NCI-H1092 (cell line): ENCODE measurements around the gene CCDC87.
"Not testable (repeated sequence)": the region's sequence is repeated elsewhere in the genome, so short reads cannot be mapped to it uniquely, and the experiment has no call there.

Experiments used
- DNase-seq: peaks from one replicate; lab custom pipeline; 2025; lab: John Stamatoyannopoulos, UW

The CCDC87 gene

GRCh38 chr11:66550887-66551286 is 42.0 kb downstream of the CCDC87 start:
- DNase-seq: no peak

- no peak for DNase-seq
Measured at GRCh38 chr11:66549696-66550095, 43.2 kb downstream of the CCDC87 start.

- no peak for DNase-seq
Measured at GRCh38 chr11:66548774-66549630, 43.9 kb downstream of the CCDC87 start.

- DNase-seq: no peak
Measured at GRCh38 chr11:66548041-66548440, 44.8 kb downstream of the CCDC87 start.

GRCh38 chr11:66547662-66548009 is 45.2 kb downstream of the CCDC87 start:
- DNase-seq: no peak

GRCh38 chr11:66546966-66547661 is 45.7 kb downstream of the CCDC87 start:
- DNase-seq: no peak

- no peak for DNase-seq
Measured at GRCh38 chr11:66546368-66546965, 46.4 kb downstream of the CCDC87 start, which contains the start of gene ACTN3. Gene ACTN3 (plus strand): TSS chr11:66546903. CDS start chr11:66546938, 35 bp downstream.

- DNase-seq: peak; percentile 93
Measured at GRCh38 chr11:66545701-66546367, 47.0 kb downstream of the CCDC87 start, which contains the start of gene ZDHHC24. Gene ZDHHC24 (minus strand): TSS chr11:66546048. CDS start chr11:66546003, 45 bp downstream.

- not testable (repeated sequence) for DNase-seq
Measured at GRCh38 chr11:66544952-66545351, 47.9 kb downstream of the CCDC87 start.

GRCh38 chr11:66543263-66544107 is 49.4 kb downstream of the CCDC87 start:
- DNase-seq: no peak

- DNase-seq: no peak
Measured at GRCh38 chr11:66542362-66542761, 50.5 kb downstream of the CCDC87 start.

- no peak for DNase-seq
Measured at GRCh38 chr11:66541892-66542291, 51.0 kb downstream of the CCDC87 start.

GRCh38 chr11:66540598-66540997 is 52.3 kb downstream of the CCDC87 start:
- not testable (repeated sequence) for DNase-seq
